IMR-90 (cell line): ENCODE data around the gene DSCAML1. TPM values are rescaled to one million over a fixed set of nuclear protein-coding genes. Genes with fewer than 3 reads are reported as not detected.

Source experiments
- ATAC-seq: fragments of 200-7000 bp; cut with Tn5 transposase; 2 replicates; pipeline ENCODE4 v1.9.1; 2020; ENCODE audit warnings: low read depth, mild to moderate bottlenecking, moderate library complexity
- BruUV-seq: library from RNA; stranded (reverse); fragments of 400-500 nt; replicated peaks from 2 replicates; lab custom pipeline; 2021; lab: Mats Ljungman, UMichigan
- CTCF ChIA-PET: fragments of 300-600 bp; formaldehyde crosslinking; extraction: SDS; loops from one replicate; lab custom pipeline; 2021; ENCODE audit warnings: antibody characterized with exemption; lab: Yijun Ruan, JAX
- POLR2A ChIA-PET: fragments of 300-600 bp; sonication (Branson Sonifier 250); formaldehyde crosslinking; loops from one replicate; lab custom pipeline; 2022; ENCODE audit warnings: antibody characterized with exemption; ENCODE audit not compliant: unreplicated experiment; lab: Charles Lee
- DNase-seq: peaks from one replicate; pipeline ENCODE4 v3.0.0; 2013
- H2AFZ ChIP-seq: replicated peaks from 2 replicates; pipeline ENCODE3; 2013; ENCODE audit warnings: low read length, mild to moderate bottlenecking; ENCODE audit not compliant: poor library complexity
- H2AK5ac ChIP-seq: 2 replicates; pipeline ENCODE4 v1.6.1; 2013; ENCODE audit warnings: low read depth, low read length, inconsistent platforms
- H2AK9ac ChIP-seq: replicated peaks from 2 replicates; pipeline ENCODE3; 2013; ENCODE audit warnings: mild to moderate bottlenecking, low read depth, low read length, moderate library complexity; ENCODE audit not compliant: poor library complexity
- H2BK120ac ChIP-seq: 2 replicates; pipeline ENCODE4 v1.6.1; 2013; ENCODE audit warnings: low read depth, low read length, inconsistent platforms
- H2BK15ac ChIP-seq: 3 replicates; pipeline ENCODE4 v1.6.1; 2013; ENCODE audit warnings: low read depth, low read length, inconsistent platforms
- H2BK20ac ChIP-seq: 2 replicates; pipeline ENCODE4 v1.6.1; 2013; ENCODE audit warnings: low read depth, mild to moderate bottlenecking, inconsistent platforms, low read length, moderate library complexity
- H2BK5ac ChIP-seq: 2 replicates; pipeline ENCODE4 v1.6.1; 2013; ENCODE audit warnings: mild to moderate bottlenecking, low read depth, low read length, inconsistent platforms; ENCODE audit not compliant: poor library complexity, severe bottlenecking
- H3K14ac ChIP-seq: replicated peaks from 2 replicates; pipeline ENCODE4 v1.6.1; 2013; ENCODE audit warnings: low read depth, low read length, inconsistent platforms
- H3K18ac ChIP-seq: 2 replicates; pipeline ENCODE4 v1.6.1; 2013; ENCODE audit warnings: low read depth, low read length, control low read depth
- H3K23ac ChIP-seq: 2 replicates; pipeline ENCODE4 v1.6.1; 2013; ENCODE audit warnings: low read depth, low read length, inconsistent platforms
- H3K27ac ChIP-seq: 2 replicates; pipeline ENCODE4 v1.5.1; 2013; ENCODE audit warnings: mild to moderate bottlenecking, control low read depth, low read length; ENCODE audit not compliant: insufficient read depth
- H3K27me3 ChIP-seq: 2 replicates; pipeline ENCODE4 v1.6.1; 2013; ENCODE audit warnings: low read length; ENCODE audit not compliant: control insufficient read depth, insufficient read depth
- H3K36me3 ChIP-seq: 2 replicates; pipeline ENCODE4 v1.6.1; 2013; ENCODE audit warnings: low read length, mixed read lengths; ENCODE audit not compliant: control insufficient read depth, insufficient read depth
- H3K4ac ChIP-seq: 2 replicates; pipeline ENCODE4 v1.6.1; 2013; ENCODE audit warnings: low read depth, low read length, inconsistent platforms
- H3K4me1 ChIP-seq: 2 replicates; pipeline ENCODE4 v1.6.1; 2013; ENCODE audit warnings: low read length, mixed read lengths; ENCODE audit not compliant: control insufficient read depth, insufficient read depth
- H3K4me2 ChIP-seq: 2 replicates; pipeline ENCODE4 v1.6.1; 2013; ENCODE audit warnings: low read depth, mild to moderate bottlenecking, control low read depth, low read length, moderate library complexity
- H3K4me3 ChIP-seq: 2 replicates; pipeline ENCODE4 v1.5.1; 2013; ENCODE audit warnings: low read depth, mild to moderate bottlenecking, control low read depth, low read length, moderate library complexity; ENCODE audit not compliant: insufficient read depth
- H3K56ac ChIP-seq: 2 replicates; pipeline ENCODE4 v1.6.1; 2013; ENCODE audit warnings: low read length, inconsistent platforms; ENCODE audit not compliant: insufficient read depth; ENCODE audit errors: extremely low read depth
- H3K79me1 ChIP-seq, 2 experiments: 2 replicates each; pipeline ENCODE4 v1.6.1; 2013; ENCODE audit warnings: low read length in 2 of 2, inconsistent platforms in 1 of 2, low read depth in 1 of 2
- H3K9ac ChIP-seq: 2 replicates; pipeline ENCODE4 v1.6.1; 2013; ENCODE audit warnings: low read depth, low read length, control low read depth
- H3K9me1 ChIP-seq: 2 replicates; pipeline ENCODE4 v1.6.1; 2013; ENCODE audit warnings: low read length, inconsistent platforms; ENCODE audit not compliant: insufficient read depth
- H3K9me3 ChIP-seq: 2 replicates; pipeline ENCODE4 v1.6.1; 2013; ENCODE audit warnings: low read length; ENCODE audit not compliant: control insufficient read depth, insufficient read depth
- H4K20me1 ChIP-seq: 2 replicates; pipeline ENCODE4 v1.6.1; 2013; ENCODE audit warnings: low read length, inconsistent platforms; ENCODE audit not compliant: insufficient read depth
- H4K5ac ChIP-seq: 2 replicates; pipeline ENCODE4 v1.6.1; 2013; ENCODE audit warnings: mild to moderate bottlenecking, low read depth, low read length, control low read depth
- H4K8ac ChIP-seq, 2 experiments: 2 replicates each; pipeline ENCODE4 v1.6.1; 2013; ENCODE audit warnings: low read depth in 2 of 2, low read length in 2 of 2, control low read depth in 1 of 2, inconsistent platforms in 1 of 2
- H4K91ac ChIP-seq: 2 replicates; pipeline ENCODE4 v1.6.1; 2013; ENCODE audit warnings: low read depth, low read length, inconsistent platforms; ENCODE audit not compliant: insufficient read depth
- POLR2A ChIP-seq: IDR thresholded peaks from 2 replicates; pipeline ENCODE4 v1.6.1; 2012; ENCODE audit warnings: mild to moderate bottlenecking, low read depth, low read length
- WGBS, 2 experiments: methylation state at CpG; one replicate each; pipeline versions ENCODE4 v1.1.5 to v1.1.7; 2013; ENCODE audit warnings: missing lambda C conversion rate in 2 of 2; ENCODE audit not compliant: insufficient read length in 1 of 2; ENCODE audit errors: extremely low coverage in 2 of 2; 5-methylcytosine and 5-hydroxymethylcytosine counted together
- dilution Hi-C: fragments of 300-500 bp; cut with HindIII; formaldehyde crosslinking; loops from one replicate; pipeline ENCODE4 v1.14.3; 2018; ENCODE audit warnings: low sequenced_read_pairs; ENCODE audit not compliant: unreplicated experiment
- in situ Hi-C: fragments of 300-500 bp; cut with MboI; formaldehyde crosslinking; loops from 3 replicates; pipeline ENCODE4 v1.14.3; 2019; ENCODE audit warnings: low sequenced_read_pairs, inconsistent platforms, mixed read lengths
- intact Hi-C: fragments of 100-400 bp; cut with micrococcal nuclease; formaldehyde crosslinking; loops from 2 replicates; pipeline ENCODE4 v1.10.0; 2022
- polyA plus RNA-seq, 3 experiments: library from polyadenylated mRNA; depleted of rRNA; stranded (reverse); fragments of >200 nt; gene quantifications; 2 replicates each; pipeline ENCODE4 v1.2.3, GENCODE V29; 2012; ENCODE audit warnings: low replicate concordance in 1 of 3
- total RNA-seq: library from RNA; depleted of rRNA; stranded (reverse); fragments of >200 nt; gene quantifications from 2 replicates; pipeline ENCODE4 v1.2.3, GENCODE V29; 2012

DSCAML1 gene
- total and polyA plus RNA-seq, 2 of the 4 experiments (the other 2 are of a cell fraction) = not detected

GRCh38 chr11:117552626-117553025, 244.4 kb downstream of the DSCAML1 start:
- no peak overlapping the region for H3K56ac ChIP-seq
- TF ChIP-seq POLR2A = no peak
- H3K4me3 ChIP-seq = no peak overlapping the region
- no peak overlapping the region for H2AK5ac ChIP-seq
- CTCF ChIA-PET = no interaction called here
- no peak overlapping the region for H2AK9ac ChIP-seq
- no peak overlapping the region for H2BK5ac ChIP-seq
- no peak overlapping the region for H4K8ac ChIP-seq
- H3K27me3 ChIP-seq = peaks cover 10% of the 10 kb centered on the region
- no peaks in the 10 kb centered on the region for H3K4me1 ChIP-seq
- H3K14ac ChIP-seq = no peak overlapping the region
- H3K27ac ChIP-seq = no peak overlapping the region
- BruUV-seq = no TSS peak
- H3K18ac ChIP-seq = no peak overlapping the region
- in situ Hi-C loops (no loop called here), intact Hi-C loops (no loop called here), dilution Hi-C loops (no loop called here)
- H2AFZ ChIP-seq = no peak overlapping the region
- DNase-seq (no peak), ATAC-seq (no peak)
- H4K91ac ChIP-seq = no peak overlapping the region
- H4K5ac ChIP-seq = no peak overlapping the region
- WGBS, 2 experiments = 39% methylated on average over 3 of the region's 9 CpGs; no CpG with 5 or more reads in 1 of the 2 experiments
- no peaks in the 10 kb centered on the region for H3K9me1 ChIP-seq
- POLR2A ChIA-PET = no interaction called here
- H2BK15ac ChIP-seq = no peak overlapping the region
- no peak overlapping the region for H3K4ac ChIP-seq
- no peak overlapping the region for H3K23ac ChIP-seq
- no peak overlapping the region for H2BK20ac ChIP-seq
- H2BK120ac ChIP-seq = no peak overlapping the region
- no peaks in the 10 kb centered on the region for H3K36me3 ChIP-seq
- no peaks in the 10 kb centered on the region for H3K9me3 ChIP-seq
- H3K9ac ChIP-seq = no peak overlapping the region
- H3K4me2 ChIP-seq = no peak overlapping the region
- no peaks in the 10 kb centered on the region for H3K79me1 ChIP-seq
- no peaks in the 10 kb centered on the region for H4K20me1 ChIP-seq
